ENCODE results near the gene MOCS1.

Gene MOCS1

DNA sequence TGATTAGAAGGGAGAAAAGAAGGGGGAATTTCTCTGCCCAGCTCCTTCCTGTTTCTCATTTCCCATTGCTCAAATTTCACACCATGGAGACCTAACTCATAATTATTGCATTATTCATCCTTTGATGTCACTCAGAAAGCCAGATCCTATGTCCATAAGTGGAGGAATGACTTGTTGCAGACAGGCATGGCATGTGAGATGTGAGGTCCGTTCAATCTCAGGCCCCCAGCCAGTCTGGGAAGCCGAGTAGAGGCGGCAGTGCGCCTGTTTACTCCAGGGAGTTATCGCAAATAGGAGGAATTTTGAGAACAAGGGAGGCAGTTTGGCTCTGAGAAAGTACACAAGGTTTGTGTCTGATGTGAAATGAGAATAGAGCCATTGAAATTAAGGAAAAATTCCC, 26.9 kb upstream of the MOCS1 start:
- TF ChIP-seq, protein P1, sequence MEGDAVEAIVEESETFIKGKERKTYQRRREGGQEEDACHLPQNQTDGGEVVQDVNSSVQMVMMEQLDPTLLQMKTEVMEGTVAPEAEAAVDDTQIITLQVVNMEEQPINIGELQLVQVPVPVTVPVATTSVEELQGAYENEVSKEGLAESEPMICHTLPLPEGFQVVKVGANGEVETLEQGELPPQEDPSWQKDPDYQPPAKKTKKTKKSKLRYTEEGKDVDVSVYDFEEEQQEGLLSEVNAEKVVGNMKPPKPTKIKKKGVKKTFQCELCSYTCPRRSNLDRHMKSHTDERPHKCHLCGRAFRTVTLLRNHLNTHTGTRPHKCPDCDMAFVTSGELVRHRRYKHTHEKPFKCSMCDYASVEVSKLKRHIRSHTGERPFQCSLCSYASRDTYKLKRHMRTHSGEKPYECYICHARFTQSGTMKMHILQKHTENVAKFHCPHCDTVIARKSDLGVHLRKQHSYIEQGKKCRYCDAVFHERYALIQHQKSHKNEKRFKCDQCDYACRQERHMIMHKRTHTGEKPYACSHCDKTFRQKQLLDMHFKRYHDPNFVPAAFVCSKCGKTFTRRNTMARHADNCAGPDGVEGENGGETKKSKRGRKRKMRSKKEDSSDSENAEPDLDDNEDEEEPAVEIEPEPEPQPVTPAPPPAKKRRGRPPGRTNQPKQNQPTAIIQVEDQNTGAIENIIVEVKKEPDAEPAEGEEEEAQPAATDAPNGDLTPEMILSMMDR (IDR thresholded peaks at IDR 0.05; ENCODE audit: insufficient read depth, low read depth, low read length, missing control alignments): no peak
- no peak overlapping the region for H3K4me3 ChIP-seq (ENCODE audit: low read depth, low read length)
- no peak for DNase-seq (ENCODE audit: low read depth)

DNA sequence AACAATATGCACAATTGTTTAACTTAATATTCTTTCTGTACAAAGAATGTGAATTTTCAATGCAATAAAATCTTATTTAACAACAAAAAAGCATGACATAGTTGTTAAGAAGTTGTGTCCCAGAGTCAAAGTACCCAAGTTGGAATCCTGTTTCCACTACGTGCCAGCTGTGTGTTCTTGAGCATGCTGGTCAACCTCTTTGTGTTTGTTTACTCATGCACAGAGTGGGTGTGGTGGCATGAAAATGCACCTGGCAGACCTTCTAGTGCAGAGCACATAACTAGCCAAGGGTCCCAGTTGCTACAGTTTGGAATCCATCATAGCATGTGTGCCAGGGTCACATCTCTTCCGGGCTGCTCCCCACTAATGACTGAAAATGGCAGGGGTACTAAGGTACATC, 24.7 kb upstream of the MOCS1 start:
- no peak for DNase-seq (ENCODE audit: low read depth)
- TF ChIP-seq, protein P1 (IDR thresholded peaks at IDR 0.05; ENCODE audit: insufficient read depth, low read depth, low read length, missing control alignments): no peak
- no peak overlapping the region for H3K4me3 ChIP-seq (ENCODE audit: low read depth, low read length)

DNA sequence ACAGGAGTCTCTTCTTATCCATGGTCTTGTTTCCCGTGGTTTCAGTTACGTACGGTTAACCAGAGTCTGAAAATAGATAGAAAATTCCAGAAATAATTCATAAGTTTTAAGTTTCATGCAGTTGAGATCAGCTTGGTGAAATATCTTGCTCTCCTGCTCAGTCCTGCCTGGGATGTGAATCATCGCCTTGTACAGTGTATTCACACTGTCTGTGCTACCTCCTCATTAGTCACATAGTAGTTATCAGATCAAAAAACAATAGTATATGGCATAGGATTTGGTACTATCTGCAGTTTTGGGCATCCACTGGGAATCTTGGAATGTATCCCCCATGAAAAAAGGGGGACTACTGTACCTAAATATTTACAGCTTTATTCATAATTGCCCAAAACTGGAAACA, 22.7 kb upstream of the MOCS1 start:
- DNase-seq (ENCODE audit: low read depth): no peak
- TF ChIP-seq, protein P1 (IDR thresholded peaks at IDR 0.05; ENCODE audit: insufficient read depth, low read depth, low read length, missing control alignments): no peak
- no peak overlapping the region for H3K4me3 ChIP-seq (ENCODE audit: low read depth, low read length)

DNA sequence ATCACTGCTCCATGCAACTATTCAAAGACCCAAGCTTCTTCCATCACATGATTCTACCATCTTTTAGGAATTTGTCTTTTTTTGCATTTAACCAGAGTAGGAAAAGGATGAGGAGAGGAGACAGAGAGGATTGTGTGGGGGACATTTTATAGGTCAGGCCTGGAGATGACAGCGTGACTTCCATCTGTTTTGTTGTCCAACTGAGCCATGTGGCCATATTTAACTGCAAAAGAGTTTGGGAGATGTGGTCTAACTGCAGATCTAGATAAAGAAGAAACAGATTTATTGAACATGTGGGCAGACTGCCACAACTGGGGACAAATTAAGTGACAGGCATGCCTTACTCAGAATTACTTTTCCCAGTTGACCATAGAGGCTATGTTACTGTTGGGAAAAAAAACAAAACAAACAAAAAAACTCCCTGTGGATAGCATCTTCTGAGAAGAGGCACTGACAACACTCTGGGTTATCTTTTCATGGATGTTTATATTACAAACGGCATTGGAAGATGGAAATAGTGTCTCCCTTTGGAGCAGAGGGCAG, 18.9 kb upstream of the MOCS1 start:
- H3K4me3 ChIP-seq (ENCODE audit: low read depth, low read length): no peak overlapping the region
- no peak for DNase-seq (ENCODE audit: low read depth)
- TF ChIP-seq, protein P1 (IDR thresholded peaks at IDR 0.05; ENCODE audit: insufficient read depth, low read depth, low read length, missing control alignments): no peak

DNA sequence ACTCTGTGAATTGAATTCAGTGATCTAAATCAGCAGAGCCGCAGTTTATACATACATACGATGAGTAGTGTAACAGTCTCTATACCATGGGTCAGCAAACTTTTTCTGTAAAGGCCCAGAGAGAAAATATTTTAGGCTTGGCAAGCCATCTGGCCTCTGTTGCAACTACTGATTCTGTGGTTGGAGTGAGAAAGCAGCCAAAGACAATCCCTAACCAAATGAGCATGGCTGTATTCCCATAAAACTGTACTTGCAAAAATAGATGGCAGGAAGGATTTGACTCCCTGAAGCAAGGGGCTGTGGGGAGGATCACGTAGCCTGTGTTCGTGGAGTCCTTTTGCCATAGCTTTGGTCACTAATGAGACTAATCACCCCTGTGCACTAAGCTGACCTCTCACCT, 17.9 kb upstream of the MOCS1 start:
- TF ChIP-seq, protein P1 (IDR thresholded peaks at IDR 0.05; ENCODE audit: insufficient read depth, low read depth, low read length, missing control alignments): no peak

DNA sequence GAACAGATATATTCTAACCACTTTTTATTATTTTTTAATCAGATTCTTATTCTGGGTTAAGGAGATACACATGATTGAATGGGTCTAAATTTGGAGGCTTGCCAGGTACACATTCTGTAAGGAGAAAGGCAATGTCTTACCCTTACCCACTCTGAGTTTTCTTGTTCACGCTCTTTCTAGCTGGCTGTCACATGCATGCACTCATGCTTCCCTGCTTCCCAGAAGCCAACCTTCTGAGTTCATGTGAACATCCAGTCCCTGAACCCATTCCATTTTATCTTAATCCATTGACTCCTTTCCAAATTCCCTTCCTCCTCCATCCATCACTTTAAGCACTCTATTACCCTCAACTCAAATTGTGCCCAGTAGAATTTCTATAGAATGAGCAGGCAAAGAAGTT, 17.5 kb upstream of the MOCS1 start:
- H3K4me3 ChIP-seq (ENCODE audit: low read depth, low read length): no peak overlapping the region
- TF ChIP-seq, protein P1 (IDR thresholded peaks at IDR 0.05; ENCODE audit: insufficient read depth, low read depth, low read length, missing control alignments): no peak
- DNase-seq (ENCODE audit: low read depth): no peak

More for the DNA sequence above, 17.9 kb upstream of the MOCS1 start:
- no peak overlapping the region for H3K4me3 ChIP-seq (ENCODE audit: low read depth, low read length)
- no peak for DNase-seq (ENCODE audit: low read depth)

DNA sequence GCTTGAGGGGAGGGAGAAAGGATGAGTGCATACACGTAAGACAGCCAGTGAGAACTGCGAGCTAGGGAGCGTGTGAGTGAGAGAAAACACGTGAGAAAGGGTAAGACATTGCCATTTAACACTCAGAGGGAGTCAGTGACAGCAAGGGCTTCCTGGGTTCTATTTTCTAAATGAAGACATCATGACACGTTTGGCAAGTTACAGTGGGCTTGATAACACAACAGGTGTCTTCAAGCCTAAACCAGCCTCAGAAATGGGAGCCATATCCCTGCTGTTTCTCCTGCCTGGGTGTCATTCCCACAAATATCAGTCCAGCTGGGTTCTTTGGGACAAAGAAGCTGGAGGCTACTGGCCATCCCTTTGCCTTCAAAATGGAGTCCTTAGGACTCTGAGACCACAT, 16.9 kb upstream of the MOCS1 start:
- H3K4me3 ChIP-seq (ENCODE audit: low read depth, low read length): no peak overlapping the region
- DNase-seq (ENCODE audit: low read depth): no peak
- TF ChIP-seq, protein P1 (IDR thresholded peaks at IDR 0.05; ENCODE audit: insufficient read depth, low read depth, low read length, missing control alignments): no peak
